ENCODE data around the gene B3GNT5. TPM values are rescaled to one million over a fixed set of nuclear protein-coding genes. Genes with fewer than 3 reads are reported as not detected.

Gene B3GNT5
- total RNA-seq, 4 donors from 2014 or later, result 18.2 to 41.2 (median 26.0) TPM

- no peaks in the 10 kb centered on the region for H3K9me3 ChIP-seq
- intact Hi-C loops (cut with DNase I; ENCODE audit: low total_unique reads) (loop anchor here (10.0 kb wide), 3 partner anchors 225 to 625 kb away; partner anchors contain the start of genes KLHL24 and PARL), in situ Hi-C loops (cut with MboI; ENCODE audit: low sequenced_read_pairs in 4 of 4) (loop anchor here in 3 of 4 donors (5.0 to 10.0 kb wide), 4 partner anchors 45 to 135 kb away; no protein-coding TSS in a partner anchor)
- no peaks in the 10 kb centered on the region for H3K27me3 ChIP-seq
- peaks cover 0 to 6% of the 10 kb centered on the region in 2 donors for H3K36me3 ChIP-seq
- no peak overlapping the region for H3K4me3 ChIP-seq
- TF ChIP-seq POLR2A (IDR thresholded peaks at IDR 0.05), result no peak
- TF ChIP-seq CTCF (IDR thresholded peaks at IDR 0.05 in 4 of 5, conservative IDR thresholded peaks at IDR 0.05 in 1 of 5), result no peak
- DNase-seq (no peak), ATAC-seq (no peak)
- peaks cover 48 to 57% of the 10 kb centered on the region in 2 donors for H3K4me1 ChIP-seq
- H3K27ac ChIP-seq, result peak overlapping the region; percentile 17 to 38 (median 20)
These were observed 6.6 kb downstream of the B3GNT5 start for GRCh38 chr3:183259621-183260020.

GRCh38 chr3:183260167-183260904 lies 7.3 kb downstream of the B3GNT5 start:
- TF ChIP-seq POLR2A (IDR thresholded peaks at IDR 0.05), result no peak
- no peak for TF ChIP-seq CTCF (IDR thresholded peaks at IDR 0.05 in 4 of 5, conservative IDR thresholded peaks at IDR 0.05 in 1 of 5)
- intact Hi-C loops (cut with DNase I; ENCODE audit: low total_unique reads) (loop anchor here (10.0 kb wide), 2 partner anchors 224 to 624 kb away; partner anchors contain the start of gene PARL), in situ Hi-C loops (cut with MboI; ENCODE audit: low sequenced_read_pairs in 4 of 4) (no loop called here)
- ATAC-seq, result peak in 1 of 2 donors; percentile 34
- peak overlapping the region; percentile 17 to 38 (median 20) for H3K27ac ChIP-seq
- peaks cover 50 to 60% of the 10 kb centered on the region in 2 donors for H3K4me1 ChIP-seq
- H3K4me3 ChIP-seq, result no peak overlapping the region
- peaks cover 0 to 6% of the 10 kb centered on the region in 2 donors for H3K36me3 ChIP-seq
- DNase-seq, result no peak
- H3K27me3 ChIP-seq, result no peaks in the 10 kb centered on the region
- H3K9me3 ChIP-seq, result no peaks in the 10 kb centered on the region

GRCh38 chr3:183261151-183261724 lies 8.2 kb downstream of the B3GNT5 start:
- intact Hi-C loops (cut with DNase I; ENCODE audit: low total_unique reads) (loop anchor here (10.0 kb wide), 2 partner anchors 224 to 624 kb away; partner anchors contain the start of gene PARL), in situ Hi-C loops (cut with MboI; ENCODE audit: low sequenced_read_pairs in 4 of 4) (no loop called here)
- no peak overlapping the region for H3K27ac ChIP-seq
- no peak for ATAC-seq
- TF ChIP-seq POLR2A (IDR thresholded peaks at IDR 0.05), result no peak
- TF ChIP-seq CTCF (IDR thresholded peaks at IDR 0.05 in 4 of 5, conservative IDR thresholded peaks at IDR 0.05 in 1 of 5), result no peak
- no peaks in the 10 kb centered on the region for H3K27me3 ChIP-seq
- peaks cover 0 to 6% of the 10 kb centered on the region in 2 donors for H3K36me3 ChIP-seq
- H3K4me3 ChIP-seq, result no peak overlapping the region
- no peak for DNase-seq
- peaks cover 50 to 61% of the 10 kb centered on the region in 2 donors for H3K4me1 ChIP-seq
- H3K9me3 ChIP-seq, result no peaks in the 10 kb centered on the region

GRCh38 chr3:183262875-183263378 lies 9.9 kb downstream of the B3GNT5 start:
- peaks cover 47 to 59% of the 10 kb centered on the region in 2 donors for H3K4me1 ChIP-seq
- DNase-seq (no peak), ATAC-seq (no peak)
- TF ChIP-seq CTCF (IDR thresholded peaks at IDR 0.05 in 4 of 5, conservative IDR thresholded peaks at IDR 0.05 in 1 of 5), result no peak
- TF ChIP-seq POLR2A (IDR thresholded peaks at IDR 0.05), result no peak
- in situ Hi-C loops (cut with MboI; ENCODE audit: low sequenced_read_pairs in 4 of 4) (no loop called here), intact Hi-C loops (cut with DNase I; ENCODE audit: low total_unique reads) (loop anchor here (10.0 kb wide), 2 partner anchors 222 to 622 kb away; partner anchors contain the start of gene PARL)
- H3K27ac ChIP-seq, result peak overlapping the region in 2 of 4 donors; percentile 56 to 58
- H3K36me3 ChIP-seq, result no peaks in the 10 kb centered on the region
- no peak overlapping the region for H3K4me3 ChIP-seq
- no peaks in the 10 kb centered on the region for H3K27me3 ChIP-seq
- no peaks in the 10 kb centered on the region for H3K9me3 ChIP-seq

All from gastrocnemius medialis (tissue), 4 donors.